Activated naive CD4-positive, alpha-beta T cell treated with anti-CD3 and anti-CD28 coated beads, Interleukin-2, amount 10 ng/mL, durations not matched to agents 7 days and 5 days (primary cell): ENCODE data around the gene FAHD1.

Experiments
- CTCF ChIA-PET: fragments of 350-600 bp; sonication (Branson Sonifier 250); formaldehyde crosslinking; loops from one replicate; lab custom pipeline; 2021; ENCODE audit warnings: antibody characterized with exemption; lab: Charles Lee
- DNase-seq: peaks from one replicate; pipeline ENCODE4 v3.0.0-alpha.2; 2020
- H3K27ac Mint-ChIP-seq: one replicate; pipeline ENCODE4 v1.8.0; 2021; ENCODE audit warnings: mild to moderate bottlenecking, moderate library complexity, mixed read lengths
- H3K27me3 Mint-ChIP-seq: one replicate; pipeline ENCODE4 v1.8.0; 2021; ENCODE audit warnings: mild to moderate bottlenecking, mixed read lengths
- H3K36me3 Mint-ChIP-seq: one replicate; pipeline ENCODE4 v1.8.0; 2021; ENCODE audit warnings: mixed read lengths
- H3K4me1 Mint-ChIP-seq: one replicate; pipeline ENCODE4 v1.8.0; 2021; ENCODE audit warnings: mixed read lengths
- H3K4me3 Mint-ChIP-seq: one replicate; pipeline ENCODE4 v1.8.0; 2021; ENCODE audit warnings: mild to moderate bottlenecking, moderate library complexity, mixed read lengths
- H3K9me3 Mint-ChIP-seq: one replicate; pipeline ENCODE4 v1.8.0; 2021; ENCODE audit warnings: mixed read lengths

FAHD1 gene

DNA sequence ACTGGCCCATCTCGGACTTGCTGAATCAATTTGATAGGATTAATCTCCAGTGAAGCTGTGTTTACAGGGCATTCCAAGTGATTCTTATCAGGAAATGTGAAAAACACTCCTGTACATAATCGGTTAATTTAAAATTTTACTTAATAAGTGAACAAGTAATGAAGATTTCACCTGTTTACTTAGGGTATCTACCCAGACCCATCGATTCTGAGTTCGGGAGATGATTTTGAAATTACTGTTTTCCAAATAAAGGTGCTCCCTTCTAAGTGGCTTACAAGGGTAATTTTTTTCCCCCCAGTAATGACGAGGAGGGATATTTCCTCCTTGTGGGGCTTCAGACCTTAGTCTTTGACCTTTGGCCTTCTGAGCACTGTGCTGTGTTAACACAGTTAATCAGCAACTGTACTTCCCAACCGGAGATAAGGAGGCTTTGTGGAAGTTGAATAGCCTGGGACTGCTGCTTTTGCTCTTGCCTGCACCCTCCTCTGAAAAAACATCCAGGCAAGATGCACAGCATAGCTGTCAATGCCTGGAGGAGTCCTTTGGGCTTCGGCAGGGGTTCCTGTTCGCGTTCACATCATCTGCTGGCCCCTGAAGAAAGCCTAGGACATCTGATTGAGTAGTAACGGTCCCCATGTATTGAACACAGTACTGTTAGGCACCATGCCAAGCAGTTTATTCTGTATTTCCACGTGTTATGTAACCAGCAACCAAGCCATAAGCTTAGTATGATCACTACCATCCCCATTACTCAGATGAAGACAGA is 1.8 kb downstream of the FAHD1 start:
- peaks cover 40% of the 10 kb centered on the region for H3K4me1 Mint-ChIP-seq
- no peaks in the 10 kb centered on the region for H3K9me3 Mint-ChIP-seq
- CTCF ChIA-PET = no interaction called here
- peaks cover 5% of the 10 kb centered on the region for H3K27me3 Mint-ChIP-seq
- no peak overlapping the region for H3K27ac Mint-ChIP-seq
- peak overlapping the region; percentile 49 for H3K4me3 Mint-ChIP-seq
- DNase-seq = no peak
- H3K36me3 Mint-ChIP-seq = peaks cover 2% of the 10 kb centered on the region

DNA sequence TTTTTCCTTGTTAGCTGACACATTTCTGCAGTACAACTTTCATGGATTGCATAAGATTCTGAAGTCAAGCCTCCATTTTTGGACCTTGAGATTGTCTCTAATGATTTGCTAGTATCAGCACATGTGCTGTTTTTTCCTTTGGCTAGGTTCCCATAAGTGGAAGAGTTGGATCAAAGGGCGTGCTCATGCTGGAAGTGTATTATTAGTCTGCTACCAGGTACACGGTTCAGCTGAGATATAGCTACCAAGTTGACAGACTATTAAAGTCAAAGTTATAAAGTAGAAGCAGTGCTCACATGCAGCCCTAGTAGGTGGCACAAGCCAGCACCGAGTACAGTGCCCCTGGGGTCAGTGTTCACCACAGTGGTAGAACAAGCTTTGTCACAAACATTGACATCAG is 3.2 kb downstream of the FAHD1 start:
- Mint-ChIP-seq H3K4me3 (no peak overlapping the region), H3K27me3 (peaks cover 5% of the 10 kb centered on the region), H3K4me1 (peaks cover 32% of the 10 kb centered on the region), H3K36me3 (peaks cover 2% of the 10 kb centered on the region), H3K9me3 (no peaks in the 10 kb centered on the region), H3K27ac (no peak overlapping the region)
- CTCF ChIA-PET = no interaction called here
- no peak for DNase-seq

DNA sequence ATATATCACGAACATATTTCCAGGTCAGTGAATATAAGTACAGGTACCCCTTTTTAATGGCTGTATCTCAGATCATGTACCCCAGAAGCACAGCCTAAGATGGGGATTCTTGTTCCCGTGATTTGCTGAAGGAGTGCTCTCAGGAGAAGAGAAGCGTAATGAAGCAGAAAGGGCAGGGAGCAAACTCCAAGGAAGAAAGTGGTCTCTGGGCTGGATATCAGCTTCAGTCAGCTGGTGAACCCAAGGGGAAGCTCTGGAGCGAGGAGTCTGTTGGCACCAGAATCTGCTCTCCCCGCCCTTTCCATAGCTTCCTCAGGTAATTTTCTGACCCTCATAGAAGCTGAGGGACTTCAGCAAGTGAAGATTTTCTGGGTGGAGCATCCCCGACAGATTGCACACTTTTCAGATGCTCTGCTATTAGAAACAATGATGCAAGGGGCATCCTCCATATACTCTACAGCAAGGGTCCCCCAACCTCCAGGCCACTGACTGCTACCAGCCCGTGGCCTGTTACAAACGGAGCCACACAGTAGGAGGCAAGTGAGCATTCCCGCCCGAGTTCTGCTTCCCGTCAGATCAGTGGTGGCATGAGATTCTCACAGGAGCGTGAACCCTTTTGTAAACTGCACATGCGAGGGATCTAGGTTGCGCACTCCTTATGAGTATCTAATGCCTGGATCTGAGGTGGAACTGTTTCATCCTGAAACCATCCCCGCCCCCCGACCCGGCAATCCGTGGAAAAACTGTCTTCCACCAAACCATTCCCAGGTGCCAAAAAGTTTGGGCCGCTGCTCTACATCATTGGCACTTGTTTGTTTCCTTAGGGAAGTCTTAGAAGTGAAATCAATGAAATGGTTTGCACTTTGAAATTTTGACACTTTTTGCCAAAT is 4.4 kb downstream of the FAHD1 start:
- no peak for DNase-seq
- CTCF ChIA-PET = no interaction called here
- Mint-ChIP-seq H3K27me3 (peaks cover 5% of the 10 kb centered on the region), H3K4me1 (peaks cover 24% of the 10 kb centered on the region), H3K9me3 (no peaks in the 10 kb centered on the region), H3K27ac (no peak overlapping the region), H3K36me3 (peaks cover 2% of the 10 kb centered on the region), H3K4me3 (no peak overlapping the region)

DNA sequence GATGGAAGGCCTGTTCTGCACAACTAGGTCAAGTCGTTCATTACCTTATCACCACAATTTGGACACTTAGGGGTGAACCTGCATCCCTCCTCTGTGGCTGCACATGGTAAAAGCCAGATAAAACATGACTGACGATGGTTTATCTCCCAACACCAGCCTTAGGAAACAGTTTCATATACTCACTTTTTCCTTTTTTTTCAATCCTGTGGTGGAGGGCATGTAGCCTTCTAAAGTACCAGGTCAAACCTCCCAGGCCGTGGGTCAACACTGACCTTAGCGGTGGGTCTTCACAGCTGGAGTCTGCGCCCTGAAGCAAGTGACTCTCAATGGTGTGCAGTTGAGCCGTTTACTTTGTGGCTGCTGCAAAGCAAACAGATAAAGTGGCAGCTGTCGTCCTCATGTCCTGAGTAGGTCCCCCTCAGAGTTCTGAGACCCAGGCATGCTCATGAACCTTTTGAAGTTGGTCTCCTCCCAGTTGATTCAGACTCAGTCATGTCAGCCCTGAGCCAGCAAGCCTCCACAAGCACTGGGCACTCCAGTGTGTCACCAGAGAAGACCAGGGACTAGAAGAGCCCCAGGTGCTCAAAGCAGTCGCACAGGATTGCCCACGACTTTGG is 5.9 kb downstream of the FAHD1 start:
- Mint-ChIP-seq H3K27ac (no peak overlapping the region), H3K9me3 (no peaks in the 10 kb centered on the region), H3K4me3 (no peak overlapping the region), H3K36me3 (peaks cover 2% of the 10 kb centered on the region), H3K4me1 (peaks cover 17% of the 10 kb centered on the region), H3K27me3 (no peaks in the 10 kb centered on the region)
- no peak for DNase-seq
- CTCF ChIA-PET = no interaction called here

DNA sequence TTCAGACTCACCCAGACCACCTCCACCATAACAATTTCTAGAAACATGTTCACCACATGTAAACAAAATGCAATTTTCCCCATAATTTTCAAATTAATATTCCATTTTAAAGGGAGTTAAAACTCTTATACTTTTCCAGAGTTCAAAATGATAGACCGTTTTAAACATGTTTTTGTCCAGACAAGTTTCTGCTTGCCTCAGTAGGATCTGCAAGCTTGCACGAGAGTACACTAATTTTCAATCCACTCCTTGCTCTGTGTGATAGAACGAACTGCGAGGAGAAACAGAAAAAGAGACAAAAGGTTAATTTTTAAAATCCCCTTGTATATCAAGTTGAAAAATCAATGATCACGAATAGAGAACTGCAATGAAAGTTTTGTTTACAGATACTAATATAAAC is 7.1 kb downstream of the FAHD1 start:
- H3K27me3 Mint-ChIP-seq = no peaks in the 10 kb centered on the region
- CTCF ChIA-PET = no interaction called here
- H3K9me3 Mint-ChIP-seq = no peaks in the 10 kb centered on the region
- no peak overlapping the region for H3K4me3 Mint-ChIP-seq
- DNase-seq = no peak
- peaks cover 2% of the 10 kb centered on the region for H3K36me3 Mint-ChIP-seq
- no peak overlapping the region for H3K27ac Mint-ChIP-seq
- H3K4me1 Mint-ChIP-seq = peaks cover 7% of the 10 kb centered on the region

DNA sequence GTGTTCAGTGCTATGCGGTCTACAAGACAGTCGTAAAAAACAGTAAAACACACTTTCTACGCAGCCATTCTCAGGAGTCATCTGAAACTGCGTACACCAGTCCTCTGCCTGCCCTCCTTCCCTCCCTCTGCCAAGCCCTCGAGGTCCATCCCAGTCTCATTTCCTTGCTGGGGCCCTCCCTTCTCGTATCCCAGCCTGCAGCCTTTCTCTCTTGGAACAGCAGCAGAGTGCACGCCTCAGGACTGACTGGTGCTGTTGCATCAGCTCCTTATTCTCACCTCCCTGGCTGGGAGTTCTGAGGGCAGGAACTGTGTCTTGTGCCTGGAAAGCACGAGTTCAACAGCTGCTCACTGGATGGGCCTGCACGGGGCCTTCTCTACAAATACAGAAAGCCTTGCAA is 12.5 kb downstream of the FAHD1 start:
- Mint-ChIP-seq H3K27ac (no peak overlapping the region), H3K36me3 (no peaks in the 10 kb centered on the region), H3K9me3 (no peaks in the 10 kb centered on the region), H3K27me3 (no peaks in the 10 kb centered on the region), H3K4me3 (no peak overlapping the region), H3K4me1 (no peaks in the 10 kb centered on the region)
- CTCF ChIA-PET = no interaction called here
- no peak for DNase-seq

DNA sequence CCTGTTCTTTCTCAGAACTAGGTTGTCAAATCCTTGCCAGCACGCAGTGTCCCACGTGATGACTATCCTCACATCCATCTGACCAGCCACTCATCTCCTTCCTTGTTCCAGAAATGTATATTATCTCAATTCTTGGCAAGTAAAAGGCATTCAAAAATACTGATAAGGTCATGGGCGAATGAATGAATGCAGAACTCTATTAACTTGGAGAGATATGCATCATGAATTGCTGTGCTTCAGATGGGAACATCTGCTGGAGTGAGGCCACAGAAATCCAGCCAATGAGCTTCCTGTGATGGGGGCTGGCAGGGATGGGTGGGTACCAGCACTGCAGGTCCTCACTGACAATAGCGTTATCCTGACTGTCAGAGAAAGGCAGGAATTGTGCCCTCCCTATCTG is 19.0 kb downstream of the FAHD1 start:
- DNase-seq = no peak
- H3K27ac Mint-ChIP-seq = no peak overlapping the region
- no peak overlapping the region for H3K4me3 Mint-ChIP-seq
- H3K27me3 Mint-ChIP-seq = peaks cover 16% of the 10 kb centered on the region
- H3K9me3 Mint-ChIP-seq = no peaks in the 10 kb centered on the region
- H3K4me1 Mint-ChIP-seq = no peaks in the 10 kb centered on the region
- CTCF ChIA-PET = no interaction called here
- H3K36me3 Mint-ChIP-seq = no peaks in the 10 kb centered on the region

DNA sequence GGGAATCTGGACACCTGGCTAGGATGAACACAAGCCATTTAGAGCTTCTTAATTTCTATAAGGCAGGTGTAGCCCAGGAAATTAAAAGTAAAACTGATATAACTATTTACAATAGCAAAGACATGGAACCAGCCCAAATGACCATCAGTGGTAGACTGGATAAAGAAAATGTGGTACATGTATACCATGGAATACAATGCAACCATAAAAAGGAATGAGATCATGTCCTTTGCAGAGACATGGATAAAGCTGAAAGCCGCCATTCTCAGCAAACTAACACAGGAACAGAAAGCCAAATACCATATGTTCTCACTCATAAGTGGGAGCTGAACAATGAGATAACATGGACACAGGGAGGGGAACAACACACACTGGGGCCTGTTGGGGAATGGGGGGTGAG is 19.4 kb downstream of the FAHD1 start:
- Mint-ChIP-seq H3K9me3 (no peaks in the 10 kb centered on the region), H3K4me3 (no peak overlapping the region), H3K36me3 (no peaks in the 10 kb centered on the region), H3K4me1 (no peaks in the 10 kb centered on the region), H3K27me3 (peaks cover 19% of the 10 kb centered on the region), H3K27ac (no peak overlapping the region)
- CTCF ChIA-PET = no interaction called here
- no peak for DNase-seq

DNA sequence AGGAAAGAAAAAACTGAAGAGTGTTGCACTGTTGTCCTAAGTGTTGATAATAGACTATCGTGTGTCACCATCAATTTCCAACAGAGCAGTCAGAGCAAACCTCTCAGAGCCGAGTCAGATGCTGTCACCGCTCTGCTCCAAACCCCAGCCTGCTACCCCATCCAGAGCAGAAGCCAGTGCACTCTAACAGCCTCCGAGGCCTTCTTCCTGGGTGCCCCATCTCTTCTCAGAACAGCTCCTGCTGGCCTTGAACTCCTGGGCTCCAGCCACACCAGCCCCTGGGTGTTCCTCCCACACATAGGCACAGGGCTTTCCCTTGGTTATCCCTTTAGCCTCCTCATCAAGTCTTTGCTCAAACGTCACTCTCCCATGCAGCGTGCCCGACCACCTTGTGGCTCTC is 24.0 kb downstream of the FAHD1 start:
- Mint-ChIP-seq H3K36me3 (no peaks in the 10 kb centered on the region), H3K27me3 (peaks cover 15% of the 10 kb centered on the region), H3K4me1 (peaks cover 15% of the 10 kb centered on the region), H3K9me3 (no peaks in the 10 kb centered on the region), H3K27ac (no peak overlapping the region), H3K4me3 (no peak overlapping the region)
- CTCF ChIA-PET = no interaction called here
- no peak for DNase-seq

DNA sequence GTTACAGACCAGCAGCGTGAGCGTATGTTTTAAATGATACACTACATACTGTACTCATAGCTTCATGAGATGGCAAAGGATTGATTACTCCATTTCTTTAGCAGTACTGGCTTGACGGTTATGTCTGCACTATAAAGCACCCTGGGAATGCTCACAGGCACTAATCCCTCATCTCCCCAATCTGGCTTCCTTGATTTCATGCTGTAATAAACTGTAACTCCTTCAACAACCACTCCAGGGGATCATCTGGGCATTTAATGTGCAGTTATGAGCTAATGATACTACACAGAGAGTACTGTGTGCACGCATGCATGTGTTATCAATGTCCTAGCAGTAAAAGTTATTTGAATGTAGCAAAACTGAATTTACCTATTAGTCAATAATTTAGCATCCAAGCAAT is 24.8 kb downstream of the FAHD1 start:
- CTCF ChIA-PET = no interaction called here

DNA sequence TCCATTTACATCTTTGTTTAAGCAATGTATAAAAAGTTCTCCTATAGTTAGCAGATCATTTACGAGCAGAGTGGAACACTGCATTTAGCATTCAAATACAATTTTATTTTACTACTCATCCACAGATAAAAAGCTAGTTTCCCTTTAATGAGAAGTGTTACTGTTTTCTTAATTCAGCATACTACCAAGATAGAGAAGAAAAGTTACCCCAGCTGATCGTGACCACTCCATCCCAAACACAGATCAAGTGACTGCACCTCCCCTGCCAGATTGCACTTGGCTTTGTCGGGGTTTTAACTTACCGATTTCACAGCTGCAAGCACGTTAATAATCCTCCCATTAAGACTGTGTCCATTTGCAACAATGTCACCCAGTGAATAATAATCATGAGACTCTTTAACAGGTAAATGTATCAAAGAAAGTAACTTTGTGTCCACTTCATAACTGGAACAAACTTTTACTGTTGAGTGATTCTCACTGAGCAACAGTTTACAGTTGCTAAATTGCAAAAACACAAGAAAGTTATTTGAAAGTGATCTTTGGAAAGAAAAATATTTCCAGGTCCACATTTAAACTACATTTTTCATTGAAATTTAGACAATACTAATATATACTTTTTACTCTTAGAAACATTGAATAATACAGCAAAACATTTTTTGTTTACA is 30.6 kb downstream of the FAHD1 start:
- CTCF ChIA-PET = no interaction called here
- no peak for DNase-seq
- H3K4me3 Mint-ChIP-seq = no peak overlapping the region

More for the DNA sequence above, 24.8 kb downstream of the FAHD1 start:
- no peaks in the 10 kb centered on the region for H3K36me3 Mint-ChIP-seq
- no peak overlapping the region for H3K4me3 Mint-ChIP-seq
- peaks cover 10% of the 10 kb centered on the region for H3K27me3 Mint-ChIP-seq
- peaks cover 15% of the 10 kb centered on the region for H3K4me1 Mint-ChIP-seq
- no peak overlapping the region for H3K27ac Mint-ChIP-seq
- H3K9me3 Mint-ChIP-seq = no peaks in the 10 kb centered on the region
- DNase-seq = no peak

DNA sequence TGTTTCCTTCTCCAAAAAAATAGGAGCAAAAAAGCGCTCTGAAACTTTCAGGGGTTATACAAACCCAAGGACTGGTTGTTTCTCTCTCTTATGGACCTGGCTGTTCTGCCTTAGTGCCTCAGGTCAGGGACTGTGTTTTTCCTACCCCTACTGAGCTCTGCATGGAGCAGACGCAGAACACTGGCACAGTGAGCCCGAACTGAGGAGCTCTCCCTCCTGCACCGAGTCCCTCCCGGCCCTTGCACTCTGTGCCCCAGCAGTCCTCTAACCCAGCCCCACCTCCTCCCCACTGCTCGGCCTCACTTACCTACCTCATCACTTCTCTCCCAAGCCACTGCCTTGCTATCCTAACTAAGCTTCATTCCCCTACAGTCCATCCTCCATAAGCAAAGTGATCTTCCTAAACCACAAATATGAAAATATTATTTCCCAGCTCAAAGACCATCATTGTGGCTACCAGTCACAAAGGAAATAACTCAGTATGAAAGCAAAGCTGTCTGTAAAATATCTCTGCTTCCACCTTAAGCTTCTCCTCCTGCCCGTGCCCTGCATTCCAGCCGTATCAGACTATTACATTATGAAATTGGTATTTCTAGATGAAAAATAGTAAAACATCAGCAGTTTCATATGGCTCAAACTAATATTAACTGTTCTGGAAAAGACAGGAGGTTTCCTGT is 31.3 kb downstream of the FAHD1 start:
- CTCF ChIA-PET = interaction anchor here (0.7 kb wide), 1 partner anchor 45 kb away, joined by 3 read pairs; no protein-coding TSS in a partner anchor
- peaks cover 27% of the 10 kb centered on the region for H3K27me3 Mint-ChIP-seq
- H3K4me3 Mint-ChIP-seq = no peak overlapping the region
- H3K4me1 Mint-ChIP-seq = peaks cover 18% of the 10 kb centered on the region
- no peaks in the 10 kb centered on the region for H3K36me3 Mint-ChIP-seq
- no peak overlapping the region for H3K27ac Mint-ChIP-seq
- DNase-seq = no peak
- no peaks in the 10 kb centered on the region for H3K9me3 Mint-ChIP-seq

More for the DNA sequence above, 30.6 kb downstream of the FAHD1 start:
- H3K27me3 Mint-ChIP-seq = peaks cover 22% of the 10 kb centered on the region
- H3K27ac Mint-ChIP-seq = no peak overlapping the region
- H3K4me1 Mint-ChIP-seq = peaks cover 18% of the 10 kb centered on the region
- H3K36me3 Mint-ChIP-seq = no peaks in the 10 kb centered on the region
- H3K9me3 Mint-ChIP-seq = no peaks in the 10 kb centered on the region

DNA sequence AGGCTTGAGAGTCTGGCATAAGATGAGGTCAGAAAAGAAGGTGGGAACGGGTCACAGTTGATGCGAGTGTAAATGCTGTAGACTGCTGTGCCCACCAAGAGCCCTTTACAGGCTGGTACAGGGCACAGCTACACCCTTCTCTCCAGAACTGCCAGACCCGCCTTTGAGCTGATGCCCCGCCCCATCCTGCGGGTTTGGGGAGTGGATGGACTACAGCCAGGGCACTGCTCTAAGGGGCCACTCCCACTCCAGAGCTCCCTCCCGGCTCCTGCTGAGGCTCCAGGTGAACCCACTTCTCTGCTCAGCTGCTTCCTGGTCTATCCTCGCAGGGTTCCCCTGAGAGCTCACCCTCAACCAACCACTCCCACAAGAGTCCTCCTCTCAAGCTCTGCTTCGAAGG is 32.6 kb downstream of the FAHD1 start:
- no peaks in the 10 kb centered on the region for H3K36me3 Mint-ChIP-seq
- H3K4me1 Mint-ChIP-seq = peaks cover 16% of the 10 kb centered on the region
- DNase-seq = no peak
- no peak overlapping the region for H3K27ac Mint-ChIP-seq
- peaks cover 39% of the 10 kb centered on the region for H3K27me3 Mint-ChIP-seq
- H3K4me3 Mint-ChIP-seq = no peak overlapping the region
- no peaks in the 10 kb centered on the region for H3K9me3 Mint-ChIP-seq
- CTCF ChIA-PET = no interaction called here
